ENCODE results near the gene ALKBH1. TPM values are rescaled to one million over a fixed set of nuclear protein-coding genes. Genes with fewer than 3 reads are reported as not detected.

Gene ALKBH1
- total RNA-seq, 4 donors from 2014 or later = 6.3 to 13.8 (median 10.3) TPM

GRCh38 chr14:77741438-77741837 is 33.6 kb upstream of the ALKBH1 start:
- peaks cover 24 to 26% of the 10 kb centered on the region in 2 donors for H3K36me3 ChIP-seq
- H3K27me3 ChIP-seq = no peaks in the 10 kb centered on the region
- no peak overlapping the region for H3K27ac ChIP-seq
- H3K9me3 ChIP-seq = no peaks in the 10 kb centered on the region
- intact Hi-C loops (cut with DNase I) = no loop called here
- DNase-seq = no peak
- TF ChIP-seq, protein P1, sequence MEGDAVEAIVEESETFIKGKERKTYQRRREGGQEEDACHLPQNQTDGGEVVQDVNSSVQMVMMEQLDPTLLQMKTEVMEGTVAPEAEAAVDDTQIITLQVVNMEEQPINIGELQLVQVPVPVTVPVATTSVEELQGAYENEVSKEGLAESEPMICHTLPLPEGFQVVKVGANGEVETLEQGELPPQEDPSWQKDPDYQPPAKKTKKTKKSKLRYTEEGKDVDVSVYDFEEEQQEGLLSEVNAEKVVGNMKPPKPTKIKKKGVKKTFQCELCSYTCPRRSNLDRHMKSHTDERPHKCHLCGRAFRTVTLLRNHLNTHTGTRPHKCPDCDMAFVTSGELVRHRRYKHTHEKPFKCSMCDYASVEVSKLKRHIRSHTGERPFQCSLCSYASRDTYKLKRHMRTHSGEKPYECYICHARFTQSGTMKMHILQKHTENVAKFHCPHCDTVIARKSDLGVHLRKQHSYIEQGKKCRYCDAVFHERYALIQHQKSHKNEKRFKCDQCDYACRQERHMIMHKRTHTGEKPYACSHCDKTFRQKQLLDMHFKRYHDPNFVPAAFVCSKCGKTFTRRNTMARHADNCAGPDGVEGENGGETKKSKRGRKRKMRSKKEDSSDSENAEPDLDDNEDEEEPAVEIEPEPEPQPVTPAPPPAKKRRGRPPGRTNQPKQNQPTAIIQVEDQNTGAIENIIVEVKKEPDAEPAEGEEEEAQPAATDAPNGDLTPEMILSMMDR (IDR thresholded peaks at IDR 0.05) = no peak
- no peak for TF ChIP-seq POLR2A (IDR thresholded peaks at IDR 0.05)
- 82 to 92% methylated on average over 2 of the region's 2 CpGs for WGBS, 2 donors
- peaks cover 0 to 10% of the 10 kb centered on the region in 2 donors for H3K4me1 ChIP-seq
- H3K4me3 ChIP-seq (replicated peaks in 1 of 3) = no peak overlapping the region

GRCh38 chr14:77738559-77739250 is 30.9 kb upstream of the ALKBH1 start:
- Histone ChIP-seq H3K4me1 (no peaks in the 10 kb centered on the region), H3K27me3 (no peaks in the 10 kb centered on the region), H3K4me3 (replicated peaks in 1 of 3) (no peak overlapping the region), H3K9me3 (no peaks in the 10 kb centered on the region), H3K36me3 (peaks cover 49 to 52% of the 10 kb centered on the region in 2 donors), H3K27ac (no peak overlapping the region)
- TF ChIP-seq POLR2A (IDR thresholded peaks at IDR 0.05) = no peak
- TF ChIP-seq, protein P1 (IDR thresholded peaks at IDR 0.05) = no peak
- DNase-seq = no peak
- WGBS, 2 donors = 85 to 87% methylated on average over 7 of the region's 7 CpGs
- intact Hi-C loops (cut with DNase I) = no loop called here

- H3K27ac ChIP-seq = no peak overlapping the region
- intact Hi-C loops (cut with DNase I) = no loop called here
- H3K9me3 ChIP-seq = no peaks in the 10 kb centered on the region
- 91 to 93% methylated on average over 3 of the region's 3 CpGs for WGBS, 2 donors
- peaks cover 92 to 97% of the 10 kb centered on the region in 2 donors for H3K36me3 ChIP-seq
- TF ChIP-seq, protein P1 (IDR thresholded peaks at IDR 0.05) = no peak
- no peak for DNase-seq
- no peak overlapping the region for H3K4me3 ChIP-seq (replicated peaks in 1 of 3)
- no peaks in the 10 kb centered on the region for H3K27me3 ChIP-seq
- no peaks in the 10 kb centered on the region for H3K4me1 ChIP-seq
These were observed 23.2 kb upstream of the ALKBH1 start for GRCh38 chr14:77730976-77731497.

DNA sequence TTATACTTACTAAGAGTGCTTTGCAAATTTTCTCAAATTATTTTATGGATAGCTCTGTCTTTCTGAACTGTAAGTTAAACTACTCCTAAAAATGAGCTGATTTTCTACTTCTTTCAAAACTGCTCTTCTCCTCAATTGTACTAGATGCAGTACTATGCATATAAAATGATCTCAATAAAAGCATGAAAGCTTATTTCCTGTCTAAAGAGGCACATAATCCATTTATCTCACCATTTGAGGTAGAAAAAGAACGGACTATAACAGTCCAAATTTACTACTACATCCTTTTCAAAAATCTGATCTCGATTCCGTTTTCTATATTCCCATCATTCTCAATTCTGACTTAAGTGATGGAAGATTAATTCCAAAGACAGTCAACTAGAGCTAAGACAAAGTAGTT is 14.5 kb upstream of the ALKBH1 start:
- no peak overlapping the region for H3K27ac ChIP-seq
- intact Hi-C loops (cut with DNase I) = no loop called here
- H3K27me3 ChIP-seq = no peaks in the 10 kb centered on the region
- no peak for TF ChIP-seq POLR2A (IDR thresholded peaks at IDR 0.05)
- peaks cover 77 to 88% of the 10 kb centered on the region in 2 donors for H3K36me3 ChIP-seq
- H3K9me3 ChIP-seq = no peaks in the 10 kb centered on the region
- no peak for DNase-seq
- H3K4me1 ChIP-seq = no peaks in the 10 kb centered on the region
- WGBS, 2 donors = 97% methylated on average over 3 of the region's 3 CpGs
- no peak overlapping the region for H3K4me3 ChIP-seq (replicated peaks in 1 of 3)

DNA sequence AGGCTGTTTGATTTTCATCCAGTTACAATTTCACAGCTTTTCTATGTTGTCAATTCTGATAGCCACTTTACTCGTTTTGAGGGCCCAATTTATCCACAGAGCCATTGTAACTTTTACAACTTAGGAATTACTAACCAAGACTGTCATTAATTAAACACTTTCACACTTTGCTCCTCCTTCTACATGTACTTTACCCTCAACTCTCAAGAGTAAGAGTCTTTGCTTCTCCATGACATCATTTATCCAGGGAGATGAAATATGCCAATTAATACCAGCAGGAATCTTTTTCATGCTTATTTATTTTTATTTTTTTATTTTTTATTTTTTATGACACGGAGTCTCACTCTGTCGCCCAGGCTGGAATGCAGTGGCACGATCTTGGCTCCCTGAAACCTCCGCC is 13.6 kb upstream of the ALKBH1 start:
- 94% methylated on average over 5 of the region's 5 CpGs for WGBS, 2 donors
- intact Hi-C loops (cut with DNase I) = no loop called here
- no peak for DNase-seq
- H3K9me3 ChIP-seq = no peaks in the 10 kb centered on the region
- H3K36me3 ChIP-seq = peaks cover 76 to 88% of the 10 kb centered on the region in 2 donors
- no peaks in the 10 kb centered on the region for H3K4me1 ChIP-seq
- no peak overlapping the region for H3K27ac ChIP-seq
- H3K27me3 ChIP-seq = no peaks in the 10 kb centered on the region
- no peak for TF ChIP-seq POLR2A (IDR thresholded peaks at IDR 0.05)
- TF ChIP-seq, protein P1 (IDR thresholded peaks at IDR 0.05) = no peak
- no peak overlapping the region for H3K4me3 ChIP-seq (replicated peaks in 1 of 3)
